Measurements from ENCODE around the gene HS1BP3.

The HS1BP3 gene

GRCh38 chr2:20675701-20676352, 24.9 kb upstream of the HS1BP3 start:
- TF ChIP-seq EP300 (IDR thresholded peaks at IDR 0.05; ENCODE audit: borderline replicate concordance) = no peak
- TF ChIP-seq TAF1 (IDR thresholded peaks at IDR 0.05; ENCODE audit: low read depth) = no peak
- TF ChIP-seq USF1 (IDR thresholded peaks at IDR 0.05) = no peak
- no peak for TF ChIP-seq CREB1 (IDR thresholded peaks at IDR 0.05; ENCODE audit: low read depth)
- no peak for TF ChIP-seq MAX (IDR thresholded peaks at IDR 0.05)
- no peak for TF ChIP-seq RAD21 (IDR thresholded peaks at IDR 0.05; ENCODE audit: low read depth)
- no peak for TF ChIP-seq CEBPB (IDR thresholded peaks at IDR 0.05)
- no peak for TF ChIP-seq TEAD4 (IDR thresholded peaks at IDR 0.05)
- no peak for TF ChIP-seq REST (IDR thresholded peaks at IDR 0.05; ENCODE audit: low read depth)
- TF ChIP-seq EGR1 (IDR thresholded peaks at IDR 0.05) = no peak
- TF ChIP-seq NFIC (IDR thresholded peaks at IDR 0.05) = no peak
- no peak for TF ChIP-seq YY1 (IDR thresholded peaks at IDR 0.05; ENCODE audit: low read depth)
- no peak for TF ChIP-seq FOXM1 (IDR thresholded peaks at IDR 0.05; ENCODE audit: borderline replicate concordance, low read depth)
- no peak for TF ChIP-seq ZBTB7A (IDR thresholded peaks at IDR 0.05; ENCODE audit: low read depth)
- no peak for TF ChIP-seq TCF12 (IDR thresholded peaks at IDR 0.05; ENCODE audit: low read depth)

- TF ChIP-seq EGR1 (IDR thresholded peaks at IDR 0.05) (no peak), CEBPB (IDR thresholded peaks at IDR 0.05) (no peak), USF1 (IDR thresholded peaks at IDR 0.05) (no peak)
These were observed 24.2 kb upstream of the HS1BP3 start for GRCh38 chr2:20674974-20675679.

- TF ChIP-seq FOXM1 (IDR thresholded peaks at IDR 0.05; ENCODE audit: borderline replicate concordance, low read depth) = no peak
- TF ChIP-seq CEBPB (IDR thresholded peaks at IDR 0.05) = no peak
- TF ChIP-seq YY1 (IDR thresholded peaks at IDR 0.05; ENCODE audit: low read depth) = no peak
- TF ChIP-seq USF1 (IDR thresholded peaks at IDR 0.05) = no peak
- no peak for TF ChIP-seq EP300 (IDR thresholded peaks at IDR 0.05; ENCODE audit: borderline replicate concordance)
- no peak for TF ChIP-seq EGR1 (IDR thresholded peaks at IDR 0.05)
- no peak for TF ChIP-seq TEAD4 (IDR thresholded peaks at IDR 0.05)
- TF ChIP-seq MAX (IDR thresholded peaks at IDR 0.05) = no peak
- no peak for TF ChIP-seq TCF12 (IDR thresholded peaks at IDR 0.05; ENCODE audit: low read depth)
- TF ChIP-seq TAF1 (IDR thresholded peaks at IDR 0.05; ENCODE audit: low read depth) = no peak
- TF ChIP-seq NFIC (IDR thresholded peaks at IDR 0.05) = no peak
- TF ChIP-seq REST (IDR thresholded peaks at IDR 0.05; ENCODE audit: low read depth) = no peak
- TF ChIP-seq CREB1 (IDR thresholded peaks at IDR 0.05; ENCODE audit: low read depth) = no peak
- no peak for TF ChIP-seq ZBTB7A (IDR thresholded peaks at IDR 0.05; ENCODE audit: low read depth)
These were observed 23.5 kb upstream of the HS1BP3 start for GRCh38 chr2:20674309-20674965.

- TF ChIP-seq EGR1 (IDR thresholded peaks at IDR 0.05) = no peak
These were observed 22.9 kb upstream of the HS1BP3 start for GRCh38 chr2:20673686-20674308.
